Loucy (cell line): ENCODE data around the gene UBA7.

ENCODE experiments used
- EZH2phosphoT487 ChIP-seq: fragments of 200-600 bp; IDR thresholded peaks from 2 replicates; pipeline ENCODE4 v1.6.1; 2018; ENCODE audit warnings: antibody characterized with exemption, mild to moderate bottlenecking, moderate library complexity, borderline replicate concordance
- TF ChIP-seq, protein P1 (sequence below): fragments of 200-600 bp; sonication (generic); conservative IDR thresholded peaks from 2 replicates; pipeline ENCODE4 v1.5.1; 2014; ENCODE audit warnings: mild to moderate bottlenecking, antibody characterized with exemption, low read length

GRCh38 chr3:49802719-49803464, 10.9 kb downstream of the UBA7 start, which contains the start of gene INKA1:
- TF ChIP-seq, protein P1, sequence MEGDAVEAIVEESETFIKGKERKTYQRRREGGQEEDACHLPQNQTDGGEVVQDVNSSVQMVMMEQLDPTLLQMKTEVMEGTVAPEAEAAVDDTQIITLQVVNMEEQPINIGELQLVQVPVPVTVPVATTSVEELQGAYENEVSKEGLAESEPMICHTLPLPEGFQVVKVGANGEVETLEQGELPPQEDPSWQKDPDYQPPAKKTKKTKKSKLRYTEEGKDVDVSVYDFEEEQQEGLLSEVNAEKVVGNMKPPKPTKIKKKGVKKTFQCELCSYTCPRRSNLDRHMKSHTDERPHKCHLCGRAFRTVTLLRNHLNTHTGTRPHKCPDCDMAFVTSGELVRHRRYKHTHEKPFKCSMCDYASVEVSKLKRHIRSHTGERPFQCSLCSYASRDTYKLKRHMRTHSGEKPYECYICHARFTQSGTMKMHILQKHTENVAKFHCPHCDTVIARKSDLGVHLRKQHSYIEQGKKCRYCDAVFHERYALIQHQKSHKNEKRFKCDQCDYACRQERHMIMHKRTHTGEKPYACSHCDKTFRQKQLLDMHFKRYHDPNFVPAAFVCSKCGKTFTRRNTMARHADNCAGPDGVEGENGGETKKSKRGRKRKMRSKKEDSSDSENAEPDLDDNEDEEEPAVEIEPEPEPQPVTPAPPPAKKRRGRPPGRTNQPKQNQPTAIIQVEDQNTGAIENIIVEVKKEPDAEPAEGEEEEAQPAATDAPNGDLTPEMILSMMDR: peak; percentile 81
- no peak for TF ChIP-seq EZH2phosphoT487
